Hepatocyte (in vitro differentiated cells): ENCODE measurements around the gene PLEKHD1. TPM values are rescaled to one million over a fixed set of nuclear protein-coding genes. Genes with fewer than 3 reads are reported as not detected.

ENCODE experiments used
- DNase-seq: peaks from one replicate; pipeline ENCODE4 v3.0.0-alpha.2; 2016; ENCODE audit warnings: low spot score
- H2AFZ ChIP-seq: fragments of 200-600 bp; sonication (generic); 2 replicates; pipeline ENCODE4 v1.6.0; 2016; ENCODE audit warnings: antibody characterized with exemption, mild to moderate bottlenecking
- H3K27ac ChIP-seq: fragments of 200-600 bp; sonication (generic); 2 replicates; pipeline ENCODE4 v1.5.1; 2016; ENCODE audit warnings: mild to moderate bottlenecking
- H3K27me3 ChIP-seq: fragments of 200-600 bp; sonication (generic); 2 replicates; pipeline ENCODE4 v1.6.1; 2016
- H3K36me3 ChIP-seq: fragments of 200-600 bp; sonication (generic); replicated peaks from 2 replicates; pipeline ENCODE4 v1.5.1; 2016; ENCODE audit warnings: low read depth; ENCODE audit not compliant: insufficient read depth
- H3K4me1 ChIP-seq: fragments of 200-600 bp; sonication (generic); 2 replicates; pipeline ENCODE4 v1.5.1; 2016; ENCODE audit warnings: mild to moderate bottlenecking, moderate library complexity; ENCODE audit not compliant: insufficient read depth
- H3K4me2 ChIP-seq: fragments of 200-600 bp; sonication (generic); 2 replicates; pipeline ENCODE4 v1.6.0; 2016
- H3K4me3 ChIP-seq: fragments of 200-600 bp; sonication (generic); 2 replicates; pipeline ENCODE4 v1.5.1; 2016; ENCODE audit warnings: mild to moderate bottlenecking
- H3K79me2 ChIP-seq: fragments of 200-600 bp; sonication (generic); 2 replicates; pipeline ENCODE4 v1.6.0; 2017; ENCODE audit warnings: mild to moderate bottlenecking
- H3K9me2 ChIP-seq: fragments of 200-600 bp; sonication (generic); replicated peaks from 2 replicates; pipeline ENCODE4 v1.6.0; 2017; ENCODE audit warnings: mild to moderate bottlenecking; ENCODE audit not compliant: insufficient read depth
- H3K9me3 ChIP-seq: fragments of 200-600 bp; sonication (generic); 2 replicates; pipeline ENCODE4 v1.5.1; 2016; ENCODE audit warnings: low read depth, mild to moderate bottlenecking
- H4K20me1 ChIP-seq: fragments of 200-600 bp; sonication (generic); 2 replicates; pipeline ENCODE4 v1.6.0; 2016; ENCODE audit warnings: mild to moderate bottlenecking; ENCODE audit not compliant: insufficient read depth, poor library complexity, severe bottlenecking
- CTCF ChIP-seq: fragments of 200-600 bp; sonication (generic); IDR thresholded peaks from 2 replicates; pipeline ENCODE4 v1.5.1; 2016; ENCODE audit warnings: antibody characterized with exemption, mild to moderate bottlenecking; ENCODE audit not compliant: poor library complexity
- EZH2 ChIP-seq: fragments of 200-600 bp; sonication (generic); IDR thresholded peaks from 2 replicates; pipeline ENCODE4 v1.6.1; 2016; ENCODE audit warnings: antibody characterized with exemption, mild to moderate bottlenecking, borderline replicate concordance
- EZH2phosphoT487 ChIP-seq: fragments of 200-600 bp; sonication (generic); IDR thresholded peaks from one replicate; pipeline ENCODE4 v1.6.1; 2018; ENCODE audit warnings: antibody characterized with exemption, mild to moderate bottlenecking, low read depth, moderate library complexity; ENCODE audit not compliant: unreplicated experiment, severe bottlenecking
- WGBS: methylation state at CpG from one replicate; pipeline ENCODE4 v1.1.6; 2016; ENCODE audit warnings: low lambda C conversion rate; ENCODE audit errors: missing lambda C conversion rate; 5-methylcytosine and 5-hydroxymethylcytosine counted together
- polyA plus RNA-seq: library from polyadenylated mRNA; unstranded; fragments of >200 nt; fragmentation: Nextera tagmentation; extraction: Ambion mirVana; gene quantifications from 2 replicates; pipeline ENCODE4 v1.2.1, GENCODE V29; 2016
- total RNA-seq: library from RNA; depleted of rRNA; stranded (reverse); fragments of >200 nt; gene quantifications from 2 replicates; pipeline ENCODE4 v1.2.3, GENCODE V29; 2014

Gene PLEKHD1
- total and polyA plus RNA-seq, 2 experiments from 2014 or later, result not detected

GRCh38 chr14:69553252-69553651 lies 68.7 kb downstream of the PLEKHD1 start:
- Histone ChIP-seq H3K4me3 (no peak overlapping the region), H3K36me3 (no peaks in the 10 kb centered on the region), H3K79me2 (no peaks in the 10 kb centered on the region), H3K27me3 (peaks cover 10% of the 10 kb centered on the region), H3K4me2 (no peak overlapping the region), H2AFZ (no peak overlapping the region), H4K20me1 (no peaks in the 10 kb centered on the region), H3K4me1 (no peaks in the 10 kb centered on the region), H3K9me3 (no peaks in the 10 kb centered on the region), H3K9me2 (no peaks in the 10 kb centered on the region), H3K27ac (no peak overlapping the region)
- 46% methylated on average over 1 of the region's 1 CpG for WGBS
- TF ChIP-seq CTCF (no peak), EZH2phosphoT487 (no peak), EZH2 (no peak)
- peak; percentile 65 for DNase-seq

- H2AFZ ChIP-seq, result no peak overlapping the region
- H3K27ac ChIP-seq, result no peak overlapping the region
- H3K79me2 ChIP-seq, result no peaks in the 10 kb centered on the region
- 70% methylated on average over 4 of the region's 4 CpGs for WGBS
- no peak overlapping the region for H3K4me2 ChIP-seq
- TF ChIP-seq CTCF (no peak), EZH2phosphoT487 (no peak), EZH2 (no peak)
- peaks cover 5% of the 10 kb centered on the region for H3K27me3 ChIP-seq
- H3K9me2 ChIP-seq, result no peaks in the 10 kb centered on the region
- no peaks in the 10 kb centered on the region for H3K9me3 ChIP-seq
- DNase-seq, result peak; percentile 48
- H4K20me1 ChIP-seq, result no peaks in the 10 kb centered on the region
- H3K4me1 ChIP-seq, result peaks cover 3% of the 10 kb centered on the region
- H3K36me3 ChIP-seq, result no peaks in the 10 kb centered on the region
- H3K4me3 ChIP-seq, result no peak overlapping the region
Observed at GRCh38 chr14:69554500-69554899, 70.0 kb downstream of the PLEKHD1 start.

GRCh38 chr14:69558774-69559173 lies 74.2 kb downstream of the PLEKHD1 start:
- Histone ChIP-seq H3K4me1 (peaks cover 4% of the 10 kb centered on the region), H3K9me3 (no peaks in the 10 kb centered on the region), H4K20me1 (no peaks in the 10 kb centered on the region), H3K4me2 (no peak overlapping the region), H3K9me2 (no peaks in the 10 kb centered on the region), H3K79me2 (no peaks in the 10 kb centered on the region), H3K27me3 (peaks cover 23% of the 10 kb centered on the region), H2AFZ (no peak overlapping the region), H3K27ac (no peak overlapping the region), H3K36me3 (no peaks in the 10 kb centered on the region), H3K4me3 (no peak overlapping the region)
- TF ChIP-seq EZH2phosphoT487, result no peak
- no peak for TF ChIP-seq EZH2
- no peak for TF ChIP-seq CTCF
- no peak for DNase-seq
- WGBS, result 100% methylated on average over 2 of the region's 4 CpGs

GRCh38 chr14:69559581-69560011 lies 75.1 kb downstream of the PLEKHD1 start:
- no peak for TF ChIP-seq CTCF
- TF ChIP-seq EZH2phosphoT487, result no peak
- no peak for TF ChIP-seq EZH2
- H3K9me2 ChIP-seq, result no peaks in the 10 kb centered on the region
- H3K9me3 ChIP-seq, result no peaks in the 10 kb centered on the region
- no peak overlapping the region for H2AFZ ChIP-seq
- H3K4me2 ChIP-seq, result no peak overlapping the region
- H3K4me3 ChIP-seq, result no peak overlapping the region
- H3K79me2 ChIP-seq, result no peaks in the 10 kb centered on the region
- H3K4me1 ChIP-seq, result peaks cover 4% of the 10 kb centered on the region
- H3K27me3 ChIP-seq, result peaks cover 31% of the 10 kb centered on the region
- no peak for DNase-seq
- no peaks in the 10 kb centered on the region for H3K36me3 ChIP-seq
- no peaks in the 10 kb centered on the region for H4K20me1 ChIP-seq
- no peak overlapping the region for H3K27ac ChIP-seq
- WGBS, result 45% methylated on average over 6 of the region's 6 CpGs
